OCI-LY3 (cell line): ENCODE results near the gene SAMD4B.

ENCODE experiments used
- CTCF ChIP-seq: fragments of 200-600, 300-600 bp; sonication (generic); IDR thresholded peaks from 2 replicates; pipeline ENCODE4 v1.5.1; 2014; ENCODE audit warnings: antibody characterized with exemption, low read length, low read depth
- EZH2phosphoT487 ChIP-seq: fragments of 200-600 bp; shearing (Covaris generic); IDR thresholded peaks from 2 replicates; pipeline ENCODE4 v1.6.1; 2018; ENCODE audit warnings: antibody characterized with exemption, mixed run types, low read depth

GRCh38 chr19:39319098-39319891 is 22.9 kb upstream of the SAMD4B start:
- TF ChIP-seq CTCF (no peak), EZH2phosphoT487 (no peak)
